Natural killer cell (primary cell): ENCODE measurements around the gene TNIK. TPM values are rescaled to one million over a fixed set of nuclear protein-coding genes. Genes with fewer than 3 reads are reported as not detected.

Experiments
- ATAC-seq, 3 donors: fragments of 150-1000 bp in 2 of 3; fragments of 200-7000 bp in 1 of 3; cut with Tn5 transposase; 1 replicate in 1 of 3; 2 replicates in 2 of 3; pipeline ENCODE4 v1.10.0; 2021; ENCODE audit warnings: mild to moderate bottlenecking in 2 of 3, moderate library complexity in 2 of 3
- DNase-seq, 2 donors: peaks; one replicate each; pipeline versions ENCODE4 v3.0.0 to v3.0.0-alpha.2; 2013 to 2021; ENCODE audit warnings: mixed read lengths in 1 of 2
- H3K27ac ChIP-seq: one replicate; pipeline ENCODE4 v1.5.1; 2013; ENCODE audit warnings: mild to moderate bottlenecking, low read length
- H3K27me3 ChIP-seq: one replicate; pipeline ENCODE4 v1.6.1; 2013; ENCODE audit warnings: low read length; ENCODE audit not compliant: control insufficient read depth, insufficient read depth
- H3K36me3 ChIP-seq: one replicate; pipeline ENCODE4 v1.6.1; 2013; ENCODE audit warnings: low read length; ENCODE audit not compliant: control insufficient read depth, insufficient read depth
- H3K4me1 ChIP-seq: one replicate; pipeline ENCODE4 v1.6.1; 2013; ENCODE audit warnings: low read length; ENCODE audit not compliant: control insufficient read depth, insufficient read depth
- H3K4me3 ChIP-seq: one replicate; pipeline ENCODE4 v1.5.1; 2013; ENCODE audit warnings: low read length
- H3K9me3 ChIP-seq: one replicate; pipeline ENCODE4 v1.6.1; 2013; ENCODE audit warnings: low read length; ENCODE audit not compliant: control insufficient read depth, insufficient read depth
- H3K27ac Mint-ChIP-seq, 2 donors: one replicate each; pipeline ENCODE4 v1.8.0; 2022; ENCODE audit warnings: mild to moderate bottlenecking in 2 of 2, mixed read lengths in 2 of 2, moderate library complexity in 1 of 2
- H3K27me3 Mint-ChIP-seq, 2 donors: one replicate each; pipeline ENCODE4 v1.8.0; 2022; ENCODE audit warnings: low read depth in 2 of 2, mixed read lengths in 2 of 2
- H3K36me3 Mint-ChIP-seq: one replicate; pipeline ENCODE4 v1.8.0; 2022; ENCODE audit warnings: mixed read lengths
- H3K4me1 Mint-ChIP-seq, 2 donors: one replicate each; pipeline ENCODE4 v1.8.0; 2022; ENCODE audit warnings: mixed read lengths in 2 of 2
- H3K4me3 Mint-ChIP-seq: one replicate; pipeline ENCODE4 v1.8.0; 2022; ENCODE audit warnings: mild to moderate bottlenecking, moderate library complexity, mixed read lengths
- H3K9me3 Mint-ChIP-seq, 2 donors: one replicate each; pipeline ENCODE4 v1.8.0; 2022; ENCODE audit warnings: mixed read lengths in 2 of 2
- WGBS: methylation state at CpG from one replicate; pipeline ENCODE4 v1.1.7; 2013; ENCODE audit warnings: missing lambda C conversion rate; ENCODE audit not compliant: insufficient coverage; 5-methylcytosine and 5-hydroxymethylcytosine counted together
- intact Hi-C: fragments of 100-400 bp; cut with micrococcal nuclease; formaldehyde crosslinking; loops from one replicate; pipeline ENCODE4 v1.14.2; 2022
- total RNA-seq, 4 donors: library from RNA; stranded (reverse); fragments of 120-200 nt in 1 of 4; gene quantifications; one replicate each; pipeline versions ENCODE4 v1.2.3 to v1.2.4, GENCODE V29; 2013 to 2022
- TF ChIP-seq, protein P1 (sequence below): fragments of 200-600 bp; IDR thresholded peaks from one replicate; pipeline ENCODE4 v1.8.0; 2022; ENCODE audit warnings: antibody characterized with exemption

TNIK gene
- total RNA-seq, 3 donors from 2014 or later (not counting 1 experiment from before 2014, with no cell fraction given): 93.7 to 122 (median 119) TPM

DNA sequence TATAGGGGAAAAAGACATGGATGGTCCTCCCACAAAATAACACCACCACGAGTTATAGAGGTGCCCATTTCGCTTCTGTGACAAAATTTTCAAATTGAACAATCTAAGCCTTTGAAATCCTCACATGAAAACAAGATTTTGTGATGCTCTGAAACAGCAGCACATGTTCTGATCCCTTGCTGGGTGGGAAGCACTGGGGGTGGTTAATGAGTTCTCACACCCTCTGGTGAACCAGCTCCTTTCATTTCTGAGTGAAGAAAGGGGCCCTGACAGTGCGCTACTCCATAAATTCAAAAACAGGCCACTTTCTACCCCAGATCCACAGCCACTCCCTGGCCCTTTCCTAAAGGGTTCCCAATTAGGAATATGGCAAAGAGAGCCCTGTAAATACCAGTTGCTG lies 129.3 kb downstream of the TNIK start:
- H3K27me3 ChIP-seq: no peaks in the 10 kb centered on the region
- no peak overlapping the region for H3K4me3 ChIP-seq
- Mint-ChIP-seq H3K4me3 (peak overlapping the region; percentile 42), H3K27ac (peak overlapping the region; percentile 16 to 51), H3K27me3 (no peaks in the 10 kb centered on the region), H3K4me1 (peaks cover 70 to 75% of the 10 kb centered on the region in 2 donors), H3K36me3 (no peaks in the 10 kb centered on the region), H3K9me3 (no peaks in the 10 kb centered on the region)
- no peak overlapping the region for H3K27ac ChIP-seq
- intact Hi-C loops: no loop called here
- 100% methylated on average over 3 of the region's 3 CpGs for WGBS
- DNase-seq (no peak), ATAC-seq (no peak)
- peaks cover 22% of the 10 kb centered on the region for H3K4me1 ChIP-seq
- no peaks in the 10 kb centered on the region for H3K9me3 ChIP-seq
- no peaks in the 10 kb centered on the region for H3K36me3 ChIP-seq
- TF ChIP-seq, protein P1, sequence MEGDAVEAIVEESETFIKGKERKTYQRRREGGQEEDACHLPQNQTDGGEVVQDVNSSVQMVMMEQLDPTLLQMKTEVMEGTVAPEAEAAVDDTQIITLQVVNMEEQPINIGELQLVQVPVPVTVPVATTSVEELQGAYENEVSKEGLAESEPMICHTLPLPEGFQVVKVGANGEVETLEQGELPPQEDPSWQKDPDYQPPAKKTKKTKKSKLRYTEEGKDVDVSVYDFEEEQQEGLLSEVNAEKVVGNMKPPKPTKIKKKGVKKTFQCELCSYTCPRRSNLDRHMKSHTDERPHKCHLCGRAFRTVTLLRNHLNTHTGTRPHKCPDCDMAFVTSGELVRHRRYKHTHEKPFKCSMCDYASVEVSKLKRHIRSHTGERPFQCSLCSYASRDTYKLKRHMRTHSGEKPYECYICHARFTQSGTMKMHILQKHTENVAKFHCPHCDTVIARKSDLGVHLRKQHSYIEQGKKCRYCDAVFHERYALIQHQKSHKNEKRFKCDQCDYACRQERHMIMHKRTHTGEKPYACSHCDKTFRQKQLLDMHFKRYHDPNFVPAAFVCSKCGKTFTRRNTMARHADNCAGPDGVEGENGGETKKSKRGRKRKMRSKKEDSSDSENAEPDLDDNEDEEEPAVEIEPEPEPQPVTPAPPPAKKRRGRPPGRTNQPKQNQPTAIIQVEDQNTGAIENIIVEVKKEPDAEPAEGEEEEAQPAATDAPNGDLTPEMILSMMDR: no peak

DNA sequence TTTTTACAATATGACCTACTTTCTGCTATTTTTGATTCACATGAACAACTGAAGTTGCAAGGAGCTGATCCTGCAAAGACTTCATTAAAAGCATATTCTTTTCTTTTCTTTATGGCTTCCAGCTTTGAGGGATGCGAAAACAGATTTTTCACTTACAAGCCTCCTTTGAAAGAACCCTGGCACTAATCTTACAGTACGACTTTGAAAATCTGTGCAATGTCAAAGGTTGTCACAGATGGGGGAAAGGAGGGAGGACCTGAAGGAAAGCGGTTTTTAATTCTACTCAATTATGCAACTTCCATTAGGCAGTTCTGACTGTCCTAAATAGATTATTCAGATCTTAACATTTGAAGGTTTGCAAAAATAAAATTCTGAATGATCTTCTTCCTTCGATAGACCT lies 130.5 kb downstream of the TNIK start:
- intact Hi-C loops: loop anchor here (5.0 kb wide), 1 partner anchor 238 kb away; no protein-coding TSS in a partner anchor
- no peak overlapping the region for H3K4me3 ChIP-seq
- TF ChIP-seq, protein P1: no peak
- ATAC-seq (no peak), DNase-seq (no peak)
- peak overlapping the region; percentile 17 for H3K4me3 Mint-ChIP-seq
- no peaks in the 10 kb centered on the region for H3K9me3 Mint-ChIP-seq
- no peaks in the 10 kb centered on the region for H3K36me3 ChIP-seq
- H3K27me3 Mint-ChIP-seq: no peaks in the 10 kb centered on the region
- WGBS: 97% methylated on average over 3 of the region's 4 CpGs
- no peaks in the 10 kb centered on the region for H3K36me3 Mint-ChIP-seq
- peaks cover 22% of the 10 kb centered on the region for H3K4me1 ChIP-seq
- no peaks in the 10 kb centered on the region for H3K9me3 ChIP-seq
- H3K27me3 ChIP-seq: no peaks in the 10 kb centered on the region
- H3K27ac Mint-ChIP-seq: no peak overlapping the region
- no peak overlapping the region for H3K27ac ChIP-seq
- peaks cover 61 to 71% of the 10 kb centered on the region in 2 donors for H3K4me1 Mint-ChIP-seq

DNA sequence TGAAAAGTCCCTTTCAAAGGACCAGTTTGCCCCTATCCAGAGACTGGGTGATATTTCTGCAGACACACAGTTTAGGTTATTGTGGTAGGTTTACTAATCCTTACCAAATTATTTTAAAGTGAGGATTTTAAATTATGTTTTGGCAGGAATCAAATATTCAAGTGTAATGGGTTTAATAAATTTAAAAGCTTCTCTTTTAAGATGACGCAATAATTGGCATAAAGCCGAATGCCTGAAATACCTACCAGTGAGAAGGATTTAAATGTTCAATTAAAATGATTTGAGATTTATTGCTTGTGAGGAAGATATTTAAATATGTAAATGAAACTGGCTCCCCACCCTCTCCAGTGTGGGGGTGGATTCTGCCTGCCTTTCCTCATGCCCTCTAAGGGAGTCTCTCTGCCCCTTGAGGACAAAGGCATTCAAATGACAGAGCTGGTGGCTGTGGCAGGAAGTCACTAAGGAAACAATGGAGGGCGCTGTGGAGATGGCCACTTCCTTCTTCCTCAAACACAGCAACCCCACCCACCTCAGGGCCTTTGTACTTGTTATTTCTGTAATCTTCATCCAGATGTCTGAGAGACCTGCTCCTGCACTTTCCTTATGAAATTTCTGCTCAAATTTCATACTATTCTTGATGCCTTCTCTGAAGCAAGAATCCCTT lies 131.7 kb downstream of the TNIK start:
- Histone ChIP-seq H3K4me1 (peaks cover 16% of the 10 kb centered on the region), H3K4me3 (no peak overlapping the region), H3K36me3 (no peaks in the 10 kb centered on the region), H3K27ac (no peak overlapping the region), H3K9me3 (no peaks in the 10 kb centered on the region), H3K27me3 (no peaks in the 10 kb centered on the region)
- Mint-ChIP-seq H3K4me3 (peak overlapping the region; percentile 73), H3K9me3 (no peaks in the 10 kb centered on the region), H3K27ac (peak overlapping the region; percentile 58 to 64), H3K36me3 (no peaks in the 10 kb centered on the region), H3K4me1 (peaks cover 61 to 69% of the 10 kb centered on the region in 2 donors), H3K27me3 (no peaks in the 10 kb centered on the region)
- 67% methylated on average over 3 of the region's 3 CpGs for WGBS
- intact Hi-C loops: loop anchor here (5.0 kb wide), 1 partner anchor 239 kb away; no protein-coding TSS in a partner anchor
- ATAC-seq: peak; percentile 88 to 96 (median 92)
- peak; percentile 31 to 78 for DNase-seq
- TF ChIP-seq, protein P1: peak; percentile 8
